ENCODE data around the gene AK4. TPM values are rescaled to one million over a fixed set of nuclear protein-coding genes. Genes with fewer than 3 reads are reported as not detected.

The AK4 gene
- total and polyA plus RNA-seq, 2 experiments from 2014 or later, result 61.5 to 76.1 TPM

- 72% methylated on average over 4 of the region's 4 CpGs for WGBS (ENCODE audit: low lambda C conversion rate, missing lambda C conversion rate)
- Histone ChIP-seq H4K20me1 (ENCODE audit: insufficient read depth, poor library complexity, severe bottlenecking) (no peaks in the 10 kb centered on the region), H3K79me2 (no peaks in the 10 kb centered on the region), H3K4me3 (no peak overlapping the region), H3K27ac (peak overlapping the region; percentile 64), H3K27me3 (no peaks in the 10 kb centered on the region), H3K9me3 (ENCODE audit: low read depth) (no peaks in the 10 kb centered on the region), H3K4me1 (ENCODE audit: insufficient read depth) (no peaks in the 10 kb centered on the region), H2AFZ (no peak overlapping the region), H3K4me2 (peak overlapping the region; percentile 18), H3K36me3 (replicated peaks; ENCODE audit: insufficient read depth, low read depth) (no peaks in the 10 kb centered on the region), H3K9me2 (replicated peaks; ENCODE audit: insufficient read depth) (no peaks in the 10 kb centered on the region)
- TF ChIP-seq EZH2phosphoT487 (IDR thresholded peaks at IDR 0.05; ENCODE audit: low read depth, severe bottlenecking, unreplicated experiment) (no peak), EZH2 (IDR thresholded peaks at IDR 0.05; ENCODE audit: borderline replicate concordance) (no peak), CTCF (IDR thresholded peaks at IDR 0.05; ENCODE audit: poor library complexity) (no peak)
- DNase-seq (ENCODE audit: low spot score), result peak; percentile 39
Observed at GRCh38 chr1:65108025-65108642, 39.9 kb upstream of the AK4 start.

- no peaks in the 10 kb centered on the region for H3K9me2 ChIP-seq (replicated peaks; ENCODE audit: insufficient read depth)
- no peaks in the 10 kb centered on the region for H4K20me1 ChIP-seq (ENCODE audit: insufficient read depth, poor library complexity, severe bottlenecking)
- TF ChIP-seq CTCF (IDR thresholded peaks at IDR 0.05; ENCODE audit: poor library complexity) (no peak), EZH2phosphoT487 (IDR thresholded peaks at IDR 0.05; ENCODE audit: low read depth, severe bottlenecking, unreplicated experiment) (no peak), EZH2 (IDR thresholded peaks at IDR 0.05; ENCODE audit: borderline replicate concordance) (no peak)
- peaks cover 3% of the 10 kb centered on the region for H3K4me1 ChIP-seq (ENCODE audit: insufficient read depth)
- no peaks in the 10 kb centered on the region for H3K27me3 ChIP-seq
- H2AFZ ChIP-seq, result no peak overlapping the region
- H3K27ac ChIP-seq, result no peak overlapping the region
- no peak overlapping the region for H3K4me3 ChIP-seq
- no peaks in the 10 kb centered on the region for H3K9me3 ChIP-seq (ENCODE audit: low read depth)
- 91% methylated on average over 4 of the region's 4 CpGs for WGBS (ENCODE audit: low lambda C conversion rate, missing lambda C conversion rate)
- H3K4me2 ChIP-seq, result no peak overlapping the region
- no peak for DNase-seq (ENCODE audit: low spot score)
- no peaks in the 10 kb centered on the region for H3K36me3 ChIP-seq (replicated peaks; ENCODE audit: insufficient read depth, low read depth)
- no peaks in the 10 kb centered on the region for H3K79me2 ChIP-seq
Observed at GRCh38 chr1:65109487-65109886, 38.5 kb upstream of the AK4 start.

- Histone ChIP-seq H3K9me3 (ENCODE audit: low read depth) (no peaks in the 10 kb centered on the region), H3K27me3 (no peaks in the 10 kb centered on the region), H3K4me1 (ENCODE audit: insufficient read depth) (peaks cover 3% of the 10 kb centered on the region), H3K4me2 (no peak overlapping the region), H4K20me1 (ENCODE audit: insufficient read depth, poor library complexity, severe bottlenecking) (no peaks in the 10 kb centered on the region), H2AFZ (no peak overlapping the region), H3K9me2 (replicated peaks; ENCODE audit: insufficient read depth) (no peaks in the 10 kb centered on the region), H3K36me3 (replicated peaks; ENCODE audit: insufficient read depth, low read depth) (no peaks in the 10 kb centered on the region), H3K79me2 (no peaks in the 10 kb centered on the region), H3K27ac (no peak overlapping the region), H3K4me3 (no peak overlapping the region)
- TF ChIP-seq CTCF (IDR thresholded peaks at IDR 0.05; ENCODE audit: poor library complexity), result no peak
- no peak for TF ChIP-seq EZH2 (IDR thresholded peaks at IDR 0.05; ENCODE audit: borderline replicate concordance)
- TF ChIP-seq EZH2phosphoT487 (IDR thresholded peaks at IDR 0.05; ENCODE audit: low read depth, severe bottlenecking, unreplicated experiment), result no peak
- DNase-seq (ENCODE audit: low spot score), result no peak
- 74% methylated on average over 3 of the region's 3 CpGs for WGBS (ENCODE audit: low lambda C conversion rate, missing lambda C conversion rate)
Observed at GRCh38 chr1:65112811-65113210, 35.2 kb upstream of the AK4 start.
